ENCODE results near the gene EIF1AY.

GRCh38 chrY:20528435-20528834 lies 47.1 kb upstream of the EIF1AY start:
- no peak for TF ChIP-seq CTCF (IDR thresholded peaks at IDR 0.05)
- no peak for TF ChIP-seq POLR2A (IDR thresholded peaks at IDR 0.05)

Data from adrenal gland (tissue), 5 donors.